Transverse colon (tissue), 4 donors: ENCODE data around the gene ARHGEF38. TPM values are rescaled to one million over a fixed set of nuclear protein-coding genes. Genes with fewer than 3 reads are reported as not detected.

Source experiments
- DNase-seq: peaks from one replicate; pipeline ENCODE4 v3.0.0-alpha.2; 2019
- H3K27ac ChIP-seq, 4 donors: fragments of 200-600 bp; sonication (generic); 2 replicates each; pipeline ENCODE4 v1.5.1; 2016 to 2018; ENCODE audit warnings: inconsistent platforms in 4 of 4
- H3K27me3 ChIP-seq: fragments of 200-600 bp; sonication (generic); 2 replicates; pipeline ENCODE4 v1.5.1; 2017; ENCODE audit warnings: inconsistent platforms
- H3K36me3 ChIP-seq, 4 donors: fragments of 200-600 bp; sonication (generic); 2 replicates each; pipeline ENCODE4 v1.5.1; 2017 to 2019; ENCODE audit warnings: inconsistent platforms in 4 of 4
- H3K4me1 ChIP-seq, 4 donors: fragments of 200-600 bp; sonication (generic); 2 replicates each; pipeline ENCODE4 v1.5.1; 2017 to 2020; ENCODE audit warnings: inconsistent platforms in 4 of 4
- H3K4me3 ChIP-seq, 4 donors: fragments of 200-600 bp; sonication (generic); 1 replicate in 1 of 4; 2 replicates in 3 of 4; pipeline versions ENCODE4 v1.5.1 to v1.6.1; 2017 to 2019; ENCODE audit warnings: inconsistent platforms in 4 of 4
- H3K9me3 ChIP-seq, 2 donors: fragments of 200-600 bp; sonication (generic); 2 replicates each; pipeline ENCODE4 v1.5.1; 2017 to 2019; ENCODE audit warnings: inconsistent platforms in 2 of 2
- EP300 ChIP-seq: sonication (generic); formaldehyde crosslinking; IDR thresholded peaks from one replicate; pipeline ENCODE4 v1.6.1; 2017; ENCODE audit warnings: antibody characterized with exemption, low read depth
- POLR2A ChIP-seq: fragments of 450-650 bp; IDR thresholded peaks from one replicate; pipeline ENCODE4 v1.6.1; 2016; ENCODE audit warnings: antibody characterized with exemption, mild to moderate bottlenecking, moderate library complexity
- POLR2AphosphoS5 ChIP-seq, 3 donors: sonication (generic); formaldehyde crosslinking; IDR thresholded peaks; one replicate each; pipeline ENCODE4 v1.6.1; 2016; ENCODE audit warnings: antibody characterized with exemption in 3 of 3
- WGBS, 2 donors: methylation state at CpG; one replicate each; pipeline ENCODE4 v1.1.5; 2018; ENCODE audit warnings: low coverage in 1 of 2; 5-methylcytosine and 5-hydroxymethylcytosine counted together
- in situ Hi-C, 4 donors: fragments of 200-750 bp; cut with MboI; loops; one replicate each; pipeline versions ENCODE4 v1.15.0 to v1.15.1; 2017; ENCODE audit warnings: low sequenced_read_pairs in 3 of 4, low pct_ligation_motif_present in 1 of 4, low pct_unique_long_range_greater_than_20kb in 1 of 4
- intact Hi-C: fragments of 100-400 bp; cut with DNase I; formaldehyde crosslinking; loops from one replicate; pipeline ENCODE4 v1.15.1; 2023; ENCODE audit warnings: low total_unique reads
- total RNA-seq, 4 donors: library from RNA; depleted of rRNA; stranded (reverse); fragments of >200 nt; gene quantifications; one replicate each; pipeline ENCODE4 v1.1.0, GENCODE V29; 2016
- TF ChIP-seq, protein P1 (sequence below), 5 experiments: fragments of 200-600 bp in 3 of 5; fragments of 450-650 bp in 2 of 5; sonication (generic) in 3 of 5; IDR thresholded peaks; 1 replicate in 2 of 5; 2 replicates in 3 of 5; pipeline ENCODE4 v1.5.1; 2016 to 2017; ENCODE audit warnings: antibody characterized with exemption in 5 of 5, inconsistent platforms in 3 of 5, mild to moderate bottlenecking in 2 of 5, moderate library complexity in 1 of 5

ARHGEF38 gene
- total RNA-seq, 4 donors from 2014 or later: 2.6 to 18.1 (median 15.6) TPM

GRCh38 chr4:105556206-105556605 is 3.8 kb downstream of the ARHGEF38 start:
- peak overlapping the region in 1 of 4 donors; percentile 4 for H3K27ac ChIP-seq
- TF ChIP-seq POLR2A: no peak
- no peak for TF ChIP-seq EP300
- TF ChIP-seq POLR2AphosphoS5 (IDR thresholded peaks at IDR 0.05): no peak
- TF ChIP-seq, protein P1, sequence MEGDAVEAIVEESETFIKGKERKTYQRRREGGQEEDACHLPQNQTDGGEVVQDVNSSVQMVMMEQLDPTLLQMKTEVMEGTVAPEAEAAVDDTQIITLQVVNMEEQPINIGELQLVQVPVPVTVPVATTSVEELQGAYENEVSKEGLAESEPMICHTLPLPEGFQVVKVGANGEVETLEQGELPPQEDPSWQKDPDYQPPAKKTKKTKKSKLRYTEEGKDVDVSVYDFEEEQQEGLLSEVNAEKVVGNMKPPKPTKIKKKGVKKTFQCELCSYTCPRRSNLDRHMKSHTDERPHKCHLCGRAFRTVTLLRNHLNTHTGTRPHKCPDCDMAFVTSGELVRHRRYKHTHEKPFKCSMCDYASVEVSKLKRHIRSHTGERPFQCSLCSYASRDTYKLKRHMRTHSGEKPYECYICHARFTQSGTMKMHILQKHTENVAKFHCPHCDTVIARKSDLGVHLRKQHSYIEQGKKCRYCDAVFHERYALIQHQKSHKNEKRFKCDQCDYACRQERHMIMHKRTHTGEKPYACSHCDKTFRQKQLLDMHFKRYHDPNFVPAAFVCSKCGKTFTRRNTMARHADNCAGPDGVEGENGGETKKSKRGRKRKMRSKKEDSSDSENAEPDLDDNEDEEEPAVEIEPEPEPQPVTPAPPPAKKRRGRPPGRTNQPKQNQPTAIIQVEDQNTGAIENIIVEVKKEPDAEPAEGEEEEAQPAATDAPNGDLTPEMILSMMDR (IDR thresholded peaks at IDR 0.05): no peak
- DNase-seq: no peak
- WGBS, 2 donors: 38 to 50% methylated on average over 1 of the region's 1 CpG
- H3K4me3 ChIP-seq: no peak overlapping the region
- intact Hi-C loops (no loop called here), in situ Hi-C loops (no loop called here)
- H3K4me1 ChIP-seq: peaks cover 0 to 14% (median 6%) of the 10 kb centered on the region in 4 donors
- no peaks in the 10 kb centered on the region for H3K9me3 ChIP-seq
- H3K36me3 ChIP-seq: no peaks in the 10 kb centered on the region
- no peaks in the 10 kb centered on the region for H3K27me3 ChIP-seq

- TF ChIP-seq, protein P1 (IDR thresholded peaks at IDR 0.05): no peak
- TF ChIP-seq POLR2AphosphoS5 (IDR thresholded peaks at IDR 0.05): no peak
- TF ChIP-seq POLR2A: no peak
- no peak for TF ChIP-seq EP300
- no peaks in the 10 kb centered on the region for H3K36me3 ChIP-seq
- no peak overlapping the region for H3K27ac ChIP-seq
- no peak overlapping the region for H3K4me3 ChIP-seq
- DNase-seq: no peak
- intact Hi-C loops: no loop called here
- no peaks in the 10 kb centered on the region for H3K9me3 ChIP-seq
- in situ Hi-C loops: no loop called here
- 36 to 53% methylated on average over 3 of the region's 3 CpGs for WGBS, 2 donors
- H3K4me1 ChIP-seq: peaks cover 0 to 4% (median 0%) of the 10 kb centered on the region in 4 donors
- no peaks in the 10 kb centered on the region for H3K27me3 ChIP-seq
Observed at GRCh38 chr4:105558277-105558676, 5.9 kb downstream of the ARHGEF38 start.

- Histone ChIP-seq H3K36me3 (no peaks in the 10 kb centered on the region), H3K27me3 (no peaks in the 10 kb centered on the region), H3K4me3 (no peak overlapping the region), H3K9me3 (no peaks in the 10 kb centered on the region), H3K4me1 (peaks cover 0 to 3% (median 0%) of the 10 kb centered on the region in 4 donors), H3K27ac (no peak overlapping the region)
- in situ Hi-C loops: no loop called here
- intact Hi-C loops: no loop called here
- TF ChIP-seq, protein P1 (IDR thresholded peaks at IDR 0.05): no peak
- TF ChIP-seq POLR2A (no peak), EP300 (no peak), POLR2AphosphoS5 (IDR thresholded peaks at IDR 0.05) (no peak)
- WGBS, 2 donors: 33 to 48% methylated on average over 1 of the region's 1 CpG
- no peak for DNase-seq
Observed at GRCh38 chr4:105560421-105560848, 8.0 kb downstream of the ARHGEF38 start.

GRCh38 chr4:105563352-105563751 is 10.9 kb downstream of the ARHGEF38 start:
- Histone ChIP-seq H3K4me1 (no peaks in the 10 kb centered on the region), H3K27ac (no peak overlapping the region), H3K36me3 (no peaks in the 10 kb centered on the region), H3K4me3 (no peak overlapping the region), H3K27me3 (no peaks in the 10 kb centered on the region), H3K9me3 (no peaks in the 10 kb centered on the region)
- no peak for TF ChIP-seq EP300
- no peak for TF ChIP-seq POLR2A
- TF ChIP-seq, protein P1 (IDR thresholded peaks at IDR 0.05): no peak
- no peak for TF ChIP-seq POLR2AphosphoS5 (IDR thresholded peaks at IDR 0.05)
- 80 to 82% methylated on average over 1 of the region's 1 CpG for WGBS, 2 donors
- in situ Hi-C loops (no loop called here), intact Hi-C loops (no loop called here)
- no peak for DNase-seq
